GM10847 (cell line): Measurements from ENCODE around the gene NUAK2.

ENCODE experiments used
- POLR2A ChIP-seq: IDR thresholded peaks from 2 replicates; pipeline ENCODE4 v1.6.1; 2011; ENCODE audit not compliant: insufficient read length; ENCODE audit errors: extremely low read depth

NUAK2 gene

DNA sequence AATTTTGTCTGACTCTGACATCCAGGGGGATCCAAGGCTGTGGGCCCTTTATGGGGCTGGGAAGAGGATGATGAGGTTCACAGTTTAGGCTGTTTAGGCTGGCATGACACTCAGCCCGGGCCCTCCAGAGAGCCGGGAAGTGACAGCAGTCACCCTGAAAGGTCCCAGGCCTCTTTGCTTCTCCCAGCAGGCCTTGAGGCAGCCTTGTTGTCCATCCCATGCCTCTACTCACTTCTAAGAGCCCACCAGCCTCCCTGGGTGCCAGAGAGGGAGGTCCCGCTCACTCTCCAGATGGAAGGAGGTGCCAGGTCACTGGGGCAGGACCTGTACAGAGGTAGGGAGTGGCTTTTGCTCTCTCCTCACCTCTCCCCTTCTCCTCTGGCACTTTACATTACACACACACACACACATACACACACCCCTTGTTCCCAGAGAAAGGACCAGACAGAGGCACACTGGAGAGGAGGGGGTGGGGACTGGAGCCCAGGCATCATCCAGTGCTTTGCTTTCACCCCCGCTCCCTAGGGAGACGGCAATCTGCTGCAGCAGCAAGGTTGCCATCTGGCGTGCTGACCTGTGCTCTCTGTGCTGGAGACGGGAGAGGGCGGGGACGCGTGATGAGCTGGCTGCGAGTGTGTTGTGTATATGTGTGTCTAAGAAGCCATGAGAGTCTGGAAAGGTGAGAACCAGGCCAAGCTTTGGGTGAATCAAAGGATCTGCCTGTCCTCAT is 30.6 kb upstream of the NUAK2 start:
- TF ChIP-seq POLR2A, result no peak

DNA sequence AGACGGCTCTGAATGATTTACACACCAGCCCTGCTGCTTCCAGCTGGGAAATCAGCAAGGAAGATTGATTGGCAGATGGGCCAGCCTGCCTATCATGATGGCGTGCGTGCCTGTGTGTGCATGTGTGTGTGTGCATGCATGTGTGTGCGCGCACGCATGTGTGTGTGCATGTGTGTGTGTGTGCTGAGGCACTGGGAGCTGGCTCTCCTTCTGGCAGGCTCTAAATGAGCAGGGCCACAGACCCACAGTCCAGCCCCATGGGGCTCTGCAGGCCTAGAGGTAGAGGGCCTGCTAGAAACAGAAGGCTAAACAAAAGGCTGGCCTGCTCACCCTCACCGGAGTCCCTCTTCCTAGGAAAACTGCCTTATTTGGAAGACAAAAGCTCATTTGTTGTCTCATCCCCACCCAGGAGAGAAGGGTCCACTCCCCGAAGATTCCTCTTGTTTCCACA is 29.2 kb upstream of the NUAK2 start:
- no peak for TF ChIP-seq POLR2A

DNA sequence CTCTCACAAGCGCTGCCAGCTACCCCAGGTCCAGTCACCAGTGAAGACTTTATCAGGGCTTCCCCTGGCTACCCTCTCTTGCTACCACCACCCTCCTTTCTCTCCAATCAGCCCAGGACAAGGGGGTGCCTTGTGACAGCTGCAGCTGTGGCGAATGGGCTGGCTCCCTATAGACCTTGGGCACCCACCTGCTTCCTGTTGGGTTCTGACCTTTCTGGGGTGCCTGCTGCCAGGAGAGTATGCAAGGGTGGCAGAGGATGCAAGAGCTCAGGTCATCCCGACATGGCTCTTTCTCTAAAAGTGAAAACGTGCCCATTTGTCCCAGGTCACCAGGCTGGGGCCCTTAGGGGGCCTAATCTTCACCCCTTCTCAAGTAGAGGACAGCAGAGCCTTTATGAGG is 28.6 kb upstream of the NUAK2 start:
- no peak for TF ChIP-seq POLR2A

DNA sequence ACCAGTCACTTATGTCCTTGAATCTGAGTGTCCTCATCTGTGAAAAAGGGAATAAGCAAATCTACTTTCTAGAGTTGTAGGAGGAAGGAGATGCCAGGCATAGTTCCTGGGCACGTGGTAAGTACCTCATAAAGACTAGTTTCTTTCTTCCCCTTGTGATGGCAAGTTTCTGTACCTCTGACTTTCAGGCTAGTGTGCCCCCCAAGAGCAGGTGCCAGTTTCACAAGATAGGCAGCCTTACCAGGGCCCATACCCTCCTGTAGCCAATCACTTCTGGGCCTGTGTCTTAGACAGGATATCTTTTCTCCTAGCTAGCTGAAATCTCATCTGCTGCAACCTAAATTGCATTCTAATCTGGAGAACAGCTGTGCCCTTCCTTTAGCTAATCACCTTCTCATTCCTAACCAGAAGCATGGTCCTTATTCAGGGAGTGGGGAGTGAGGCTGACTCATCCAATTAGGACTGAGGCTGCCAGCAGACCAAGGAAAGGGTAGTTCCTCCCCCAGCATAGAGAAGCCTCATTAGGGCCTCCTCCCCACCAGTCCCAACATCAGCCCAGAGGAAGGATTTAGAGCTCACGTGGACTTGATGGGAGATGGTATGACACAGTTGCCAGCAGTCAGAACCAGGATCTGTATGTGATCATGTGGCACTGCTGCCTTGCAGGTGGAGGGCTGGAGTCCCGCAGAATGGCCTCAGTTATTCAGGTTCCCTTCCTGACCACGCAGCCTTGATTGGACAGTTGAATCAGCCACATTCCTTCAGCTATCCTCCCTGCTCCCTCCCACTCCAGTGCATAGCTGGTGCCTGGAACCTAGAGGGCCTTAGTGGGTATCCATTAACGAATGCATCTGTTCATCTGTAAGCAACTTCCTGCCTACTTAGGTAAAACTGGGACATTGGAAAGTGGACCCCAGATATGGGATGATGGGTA is 27.3 kb upstream of the NUAK2 start:
- TF ChIP-seq POLR2A, result no peak

DNA sequence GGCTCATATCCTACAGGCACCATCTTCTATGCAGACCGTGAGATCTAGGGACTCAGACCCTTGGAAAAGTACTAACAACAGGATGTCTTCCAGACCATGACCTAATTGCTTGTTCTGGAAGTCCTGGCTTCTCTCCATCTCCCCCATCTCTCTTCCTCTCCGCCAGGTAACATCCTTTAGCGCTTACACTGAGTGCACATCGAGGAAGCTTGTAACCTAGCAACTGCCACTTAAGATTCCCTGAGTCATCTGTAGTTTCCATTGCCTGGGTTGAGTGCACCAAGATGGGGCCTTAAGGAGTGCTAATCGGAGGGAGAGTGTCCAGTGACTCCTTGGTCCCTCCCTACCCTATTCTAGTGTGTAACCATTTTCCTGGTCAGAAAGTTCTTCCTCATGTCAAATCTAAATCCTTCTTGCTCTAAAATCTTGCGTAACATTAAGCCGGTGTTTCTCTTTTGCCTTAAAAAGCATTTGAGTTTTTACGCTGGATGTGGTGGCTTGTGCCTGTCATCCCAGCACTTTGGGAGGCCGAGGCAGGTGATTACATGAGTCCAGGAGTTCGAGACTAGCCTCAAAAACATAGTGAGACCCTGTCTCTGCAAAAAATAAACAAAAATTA is 25.5 kb upstream of the NUAK2 start:
- TF ChIP-seq POLR2A, result no peak

DNA sequence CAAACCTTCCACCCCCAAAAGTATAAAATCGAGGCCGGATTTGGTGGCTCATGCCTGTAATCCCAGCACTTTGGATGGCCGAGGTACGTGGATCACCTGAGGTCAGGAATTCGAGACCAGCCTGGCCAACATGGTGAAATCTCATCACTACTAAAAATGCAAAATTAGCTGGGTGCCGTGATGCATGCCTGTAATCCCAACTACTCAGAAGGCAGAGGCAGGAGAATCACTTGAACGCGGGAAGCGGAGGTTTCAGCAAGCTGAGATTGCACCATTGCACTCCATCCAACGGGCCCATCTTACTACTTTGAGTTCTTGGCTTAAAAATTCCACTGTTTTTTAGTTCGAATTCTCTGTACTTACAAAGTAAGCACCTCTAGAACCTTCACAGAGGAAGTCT is 24.2 kb upstream of the NUAK2 start:
- no peak for TF ChIP-seq POLR2A

DNA sequence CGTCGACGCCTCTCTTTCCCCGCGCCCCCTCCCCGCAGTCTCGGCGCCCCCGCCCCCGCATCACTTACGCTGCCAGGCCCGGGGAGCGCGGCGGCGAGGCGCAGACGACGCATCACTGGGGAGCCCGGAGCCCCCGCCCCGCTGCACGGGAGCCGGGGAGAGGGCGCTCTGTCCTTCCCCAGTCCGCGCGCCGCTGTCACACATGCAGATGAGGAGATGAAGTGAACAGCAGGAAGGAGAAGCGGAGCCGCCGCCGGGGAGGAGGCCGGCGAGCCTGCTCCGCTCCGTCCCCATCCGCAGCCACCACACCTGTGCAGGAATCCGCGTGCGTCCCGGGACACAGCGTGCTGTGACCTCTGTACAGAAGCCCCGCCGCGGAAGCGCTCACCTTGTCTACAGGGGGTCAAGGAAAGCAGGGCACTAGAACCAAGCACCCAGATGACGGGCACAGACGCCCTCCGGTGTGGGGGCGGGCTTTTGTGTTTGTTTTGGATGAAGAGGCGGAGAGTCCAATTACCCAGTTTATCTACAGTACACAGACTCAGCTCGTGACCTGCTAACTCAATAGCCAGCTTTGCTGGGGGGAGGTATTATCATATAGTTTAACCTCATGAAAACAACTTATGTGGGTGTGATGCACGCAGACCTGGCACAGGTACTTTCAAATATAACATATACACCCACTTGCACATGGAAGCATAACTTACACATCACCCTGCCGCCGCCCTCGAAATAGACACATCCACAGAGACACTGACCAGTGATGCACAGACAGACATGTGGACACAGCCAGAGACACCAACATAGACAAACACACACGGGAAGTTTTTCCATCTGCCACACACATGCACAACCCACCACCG is 22.8 kb upstream of the NUAK2 start:
- no peak for TF ChIP-seq POLR2A

DNA sequence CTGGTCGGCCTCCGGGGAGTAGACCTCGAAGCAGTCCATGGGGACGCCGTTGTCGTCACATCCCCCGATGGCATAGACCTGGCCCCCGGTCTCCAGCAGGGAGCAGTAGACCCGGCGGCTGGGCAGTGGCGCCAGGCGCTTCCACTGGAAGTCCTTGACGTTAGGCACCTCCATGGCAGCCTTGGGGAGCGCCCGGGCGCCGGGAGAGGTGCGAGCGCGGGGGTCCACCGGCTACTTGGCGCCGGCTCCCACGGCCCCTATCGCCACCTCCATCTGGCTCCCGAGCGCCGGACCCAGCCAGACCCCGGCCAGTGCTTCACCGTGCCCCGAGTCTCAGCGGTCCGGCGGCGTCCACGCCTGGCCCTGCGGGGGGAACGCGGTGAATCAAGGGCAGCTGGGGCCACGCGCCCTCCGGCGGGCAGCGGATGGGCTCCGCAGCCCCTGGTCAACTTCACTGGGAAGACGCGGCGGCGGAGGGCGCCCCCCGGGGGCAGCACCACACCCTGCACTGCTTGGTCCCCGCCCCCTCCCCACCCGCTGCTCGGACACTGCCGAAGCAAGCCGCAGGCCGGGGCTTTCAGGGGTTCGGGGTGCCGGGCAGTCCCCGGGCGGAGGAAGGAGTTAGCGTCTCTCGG is 22.0 kb upstream of the NUAK2 start:
- TF ChIP-seq POLR2A, result no peak

DNA sequence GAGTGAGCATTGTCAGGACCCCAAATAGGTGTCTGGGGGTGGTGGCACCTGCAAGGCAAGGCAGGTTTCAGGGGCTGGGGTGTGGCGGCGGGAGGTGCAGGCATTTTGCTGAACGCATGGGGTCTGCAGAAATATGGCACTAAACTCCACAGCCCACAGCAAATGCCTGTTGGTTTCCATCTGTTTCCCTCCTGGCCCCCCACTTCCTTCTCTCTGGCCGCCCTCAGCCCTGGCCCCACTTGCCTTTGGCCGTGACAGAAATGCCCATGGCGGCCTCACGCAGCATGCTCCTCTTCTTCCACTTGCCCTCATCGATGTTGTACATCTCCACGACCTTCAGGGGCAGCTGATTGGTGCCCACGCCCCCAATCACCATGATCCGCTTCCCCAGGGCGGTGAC is 21.4 kb upstream of the NUAK2 start:
- TF ChIP-seq POLR2A, result no peak

DNA sequence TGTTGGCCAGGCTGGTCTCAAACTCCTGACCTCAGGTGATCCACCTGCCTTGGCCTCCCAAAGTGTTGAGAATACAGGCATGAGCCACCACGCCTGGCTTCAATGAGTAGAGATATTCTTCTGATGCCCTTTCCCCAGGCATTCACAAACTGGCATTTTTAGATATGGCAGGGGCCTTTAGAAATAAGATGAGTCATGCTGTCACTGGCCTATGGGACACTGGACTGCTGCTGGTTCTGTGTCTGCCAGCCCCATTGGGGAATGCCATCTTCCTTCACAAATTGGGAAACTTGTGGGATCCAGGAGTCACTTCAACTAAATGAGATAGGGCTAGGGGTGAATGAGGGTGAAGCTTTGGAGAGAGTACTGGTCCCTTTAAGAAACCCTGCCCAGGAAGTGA is 19.1 kb upstream of the NUAK2 start:
- TF ChIP-seq POLR2A, result no peak

DNA sequence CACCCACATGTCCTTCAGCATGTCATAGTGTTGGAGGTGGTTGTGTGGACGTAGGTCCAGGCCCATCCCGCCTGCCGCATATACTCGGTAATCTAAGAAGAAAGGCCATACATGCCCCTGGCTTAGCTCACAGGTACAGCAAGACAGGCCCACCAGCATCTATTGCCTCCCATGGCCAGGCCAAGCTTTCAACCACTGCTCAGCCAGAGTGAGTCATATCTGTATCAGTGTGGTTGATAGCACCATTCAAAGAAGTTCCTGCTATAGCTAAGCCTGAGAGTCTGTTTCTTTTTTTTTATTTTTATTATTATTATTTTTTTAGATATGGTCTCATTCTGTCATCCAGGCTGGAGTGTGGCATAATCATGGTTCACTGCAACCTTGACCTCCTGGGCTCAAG is 18.2 kb upstream of the NUAK2 start:
- TF ChIP-seq POLR2A, result no peak

DNA sequence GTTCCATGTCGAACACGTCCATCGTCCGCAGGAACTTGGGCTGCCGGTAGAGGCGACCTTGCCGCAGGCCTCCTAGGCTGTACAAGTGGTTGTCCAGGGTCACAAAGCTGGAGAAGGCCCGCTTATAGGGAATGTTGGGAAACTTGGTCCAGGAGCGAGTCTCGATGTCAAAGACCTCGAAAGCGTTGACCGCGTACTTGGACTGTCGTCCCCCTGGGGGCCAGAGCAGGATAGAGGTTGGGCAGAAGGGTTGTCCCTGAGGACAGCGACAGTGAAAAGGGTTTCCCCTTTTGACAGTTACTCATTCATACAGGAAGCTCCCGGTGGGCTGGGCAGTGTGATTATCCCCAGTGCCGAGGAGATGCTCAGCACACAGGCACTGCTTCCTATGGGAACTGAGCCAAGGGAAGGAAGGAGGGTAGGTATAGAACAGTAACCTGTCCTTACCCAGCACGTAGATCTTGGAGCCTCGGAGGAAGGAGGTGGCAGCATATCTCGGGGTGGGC is 17.7 kb upstream of the NUAK2 start:
- TF ChIP-seq POLR2A, result no peak

DNA sequence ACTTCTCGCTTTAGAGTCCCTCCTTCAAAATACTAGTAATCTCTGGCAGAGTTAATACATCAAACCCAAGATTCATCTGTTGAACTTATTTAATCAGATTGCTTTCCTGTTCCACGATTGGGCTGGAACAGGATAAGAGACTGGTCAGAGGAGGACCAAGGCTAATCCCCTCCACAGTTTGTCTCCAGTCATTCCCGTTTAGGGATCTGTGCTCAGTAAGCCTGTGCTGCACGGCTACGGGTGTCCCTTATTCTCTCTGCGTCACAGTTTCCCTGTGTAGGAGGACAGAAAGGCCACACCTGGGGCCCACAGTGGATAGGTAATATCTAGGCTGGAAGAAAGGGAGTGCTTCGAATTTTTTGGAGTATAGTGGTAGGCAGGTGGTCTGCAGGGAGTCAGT is 16.5 kb upstream of the NUAK2 start:
- no peak for TF ChIP-seq POLR2A

DNA sequence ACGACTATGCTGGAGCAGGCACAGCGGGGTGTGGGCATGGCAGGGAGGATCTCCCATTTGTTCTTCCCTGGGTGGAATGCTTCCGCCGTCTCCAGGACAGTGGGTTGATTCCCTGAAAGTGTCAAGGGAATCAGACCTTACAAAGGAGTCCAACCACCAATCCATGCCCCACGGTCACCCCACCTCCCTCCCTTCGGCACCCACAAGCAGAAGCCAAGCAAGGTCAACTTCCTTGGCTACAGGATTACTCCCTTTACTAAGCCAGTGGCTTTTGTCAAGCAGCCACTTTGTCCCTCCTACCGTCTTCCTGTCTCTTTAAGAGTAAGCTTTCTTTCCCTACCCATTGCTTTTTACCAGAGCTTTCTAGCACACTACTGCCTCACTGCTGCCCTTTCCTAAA is 15.9 kb upstream of the NUAK2 start:
- TF ChIP-seq POLR2A, result no peak
